HL-60 (cell line): ENCODE results near the gene SV2C.
A peak's percentile ranks its signal among the peaks of the same experiment; 100 is the strongest.

Source experiments
- DNase-seq, 2 experiments: peaks; one replicate each; pipeline ENCODE4 v3.0.0-alpha.2; 2010 to 2020; ENCODE audit warnings: low read depth in 1 of 2, low spot score in 1 of 2
- H3K27ac ChIP-seq: fragments of 250-450 bp; sonication (Bioruptor Pico); replicated peaks from 2 replicates; pipeline ENCODE4 v1.5.1; 2020; ENCODE audit warnings: mild to moderate bottlenecking, moderate library complexity
- H3K27me3 ChIP-seq: fragments of 250-450 bp; sonication (Bioruptor Pico); 2 replicates; pipeline ENCODE4 v1.5.1; 2021; ENCODE audit warnings: mild to moderate bottlenecking, moderate library complexity; ENCODE audit not compliant: insufficient read depth, poor library complexity, severe bottlenecking
- H3K4me3 ChIP-seq: replicated peaks from 2 replicates; pipeline ENCODE4 v1.5.1; 2011; ENCODE audit warnings: mild to moderate bottlenecking, control low read depth, low read length; ENCODE audit not compliant: insufficient read depth
- CTCF ChIP-seq: IDR thresholded peaks from one replicate; pipeline ENCODE4 v1.5.1; 2011; ENCODE audit warnings: low read length, control low read depth, inconsistent platforms; ENCODE audit not compliant: insufficient read depth
- GABPA ChIP-seq: IDR thresholded peaks from 2 replicates; pipeline ENCODE4 v1.6.1; 2012; ENCODE audit warnings: low read depth
- POLR2AphosphoS5 ChIP-seq: IDR thresholded peaks from 2 replicates; pipeline ENCODE4 v1.6.1; 2012; ENCODE audit warnings: low read depth
- REST ChIP-seq: IDR thresholded peaks from 2 replicates; pipeline ENCODE4 v1.6.1; 2012; ENCODE audit warnings: low read depth; ENCODE audit not compliant: insufficient replicate concordance
- SPI1 ChIP-seq: IDR thresholded peaks from 2 replicates; pipeline ENCODE4 v1.6.1; 2012; ENCODE audit warnings: low read depth, mild to moderate bottlenecking, borderline replicate concordance

Gene SV2C

GRCh38 chr5:76041863-76042262, 41.3 kb upstream of the SV2C start:
- Histone ChIP-seq H3K4me3 (no peak overlapping the region), H3K27me3 (no peaks in the 10 kb centered on the region), H3K27ac (no peak overlapping the region)
- no peak for DNase-seq
- TF ChIP-seq CTCF (no peak), REST (peak; percentile 89)

GRCh38 chr5:76046741-76047140, 36.4 kb upstream of the SV2C start:
- Histone ChIP-seq H3K27ac (no peak overlapping the region), H3K27me3 (no peaks in the 10 kb centered on the region), H3K4me3 (no peak overlapping the region)
- TF ChIP-seq CTCF (no peak), GABPA (no peak), SPI1 (no peak), POLR2AphosphoS5 (no peak), REST (no peak)
- DNase-seq: no peak

- no peak for TF ChIP-seq REST
- TF ChIP-seq GABPA: no peak
- no peak for TF ChIP-seq SPI1
- no peak for TF ChIP-seq POLR2AphosphoS5
- TF ChIP-seq CTCF: no peak
- no peak for DNase-seq
- H3K4me3 ChIP-seq: no peak overlapping the region
- H3K27ac ChIP-seq: no peak overlapping the region
- no peaks in the 10 kb centered on the region for H3K27me3 ChIP-seq
These were observed 33.0 kb upstream of the SV2C start for GRCh38 chr5:76050134-76050533.
